DND-41 (cell line): Measurements from ENCODE around the gene HMGCR.
"Not testable (repeated sequence)": the region's sequence is repeated elsewhere in the genome, so short reads cannot be mapped to it uniquely, and the experiment has no call there.

Source experiments
- EZH2 ChIP-seq: IDR thresholded peaks from 3 replicates; pipeline ENCODE4 v1.6.1; 2012; ENCODE audit warnings: borderline replicate concordance, low read depth, mild to moderate bottlenecking, moderate library complexity, low read length, inconsistent platforms; ENCODE audit not compliant: severe bottlenecking
- TF ChIP-seq, protein P1 (sequence below): IDR thresholded peaks from 2 replicates; pipeline ENCODE4 v1.5.1; 2012; ENCODE audit warnings: borderline replicate concordance, low read length, moderate library complexity, mild to moderate bottlenecking; ENCODE audit not compliant: poor library complexity, severe bottlenecking; ENCODE audit errors: extremely low read depth

DNA sequence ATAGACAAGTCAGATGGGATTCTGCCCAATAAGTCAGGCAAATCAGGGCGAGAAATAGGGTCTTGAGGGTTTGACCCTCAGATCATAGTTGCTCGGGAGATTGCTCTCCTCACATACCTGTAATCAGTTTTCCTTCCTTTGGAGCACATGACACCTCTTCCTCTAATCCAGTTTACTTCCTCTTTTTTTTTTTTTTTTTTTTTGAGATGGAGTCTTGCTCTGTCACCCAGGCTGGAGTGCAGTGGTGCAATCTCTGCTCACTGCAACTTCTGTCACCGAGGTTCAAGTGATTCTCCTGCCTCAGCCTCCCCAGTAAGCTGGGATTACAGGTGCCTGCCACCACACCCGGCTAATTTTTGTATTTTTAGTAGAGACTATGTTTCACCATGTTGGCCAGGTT is 17.9 kb upstream of the HMGCR start:
- TF ChIP-seq, protein P1, sequence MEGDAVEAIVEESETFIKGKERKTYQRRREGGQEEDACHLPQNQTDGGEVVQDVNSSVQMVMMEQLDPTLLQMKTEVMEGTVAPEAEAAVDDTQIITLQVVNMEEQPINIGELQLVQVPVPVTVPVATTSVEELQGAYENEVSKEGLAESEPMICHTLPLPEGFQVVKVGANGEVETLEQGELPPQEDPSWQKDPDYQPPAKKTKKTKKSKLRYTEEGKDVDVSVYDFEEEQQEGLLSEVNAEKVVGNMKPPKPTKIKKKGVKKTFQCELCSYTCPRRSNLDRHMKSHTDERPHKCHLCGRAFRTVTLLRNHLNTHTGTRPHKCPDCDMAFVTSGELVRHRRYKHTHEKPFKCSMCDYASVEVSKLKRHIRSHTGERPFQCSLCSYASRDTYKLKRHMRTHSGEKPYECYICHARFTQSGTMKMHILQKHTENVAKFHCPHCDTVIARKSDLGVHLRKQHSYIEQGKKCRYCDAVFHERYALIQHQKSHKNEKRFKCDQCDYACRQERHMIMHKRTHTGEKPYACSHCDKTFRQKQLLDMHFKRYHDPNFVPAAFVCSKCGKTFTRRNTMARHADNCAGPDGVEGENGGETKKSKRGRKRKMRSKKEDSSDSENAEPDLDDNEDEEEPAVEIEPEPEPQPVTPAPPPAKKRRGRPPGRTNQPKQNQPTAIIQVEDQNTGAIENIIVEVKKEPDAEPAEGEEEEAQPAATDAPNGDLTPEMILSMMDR: not testable (repeated sequence)
- not testable (repeated sequence) for TF ChIP-seq EZH2
